NCI-H69 (cell line): Measurements from ENCODE around the gene BZW2.
A peak's percentile ranks its signal among the peaks of the same experiment; 100 is the strongest.

Source experiments
- DNase-seq: peaks from one replicate; lab custom pipeline; 2025; lab: John Stamatoyannopoulos, UW

The BZW2 gene

GRCh38 chr7:16753102-16753931 is 107.3 kb downstream of the BZW2 start, which contains the start of gene TSPAN13:
TSPAN13 (plus strand) TSS chr7:16753755; CDS start chr7:16753968, 213 bp downstream.
- peak; percentile 99 for DNase-seq

GRCh38 chr7:16753932-16754855 is 108.2 kb downstream of the BZW2 start:
- DNase-seq, result peak; percentile 87

GRCh38 chr7:16754856-16755317 is 108.9 kb downstream of the BZW2 start:
- DNase-seq, result peak; percentile 90

GRCh38 chr7:16755397-16755796 is 109.4 kb downstream of the BZW2 start:
- DNase-seq, result peak; percentile 49
